Loucy (cell line): ENCODE results near the gene MKRN2.
"Not testable (repeated sequence)": the region's sequence is repeated elsewhere in the genome, so short reads cannot be mapped to it uniquely, and the experiment has no call there.

Source experiments
- H2AFZ ChIP-seq: fragments of 200-600 bp; sonication (generic); 2 replicates; pipeline ENCODE4 v1.6.0; 2016; ENCODE audit warnings: antibody characterized with exemption, mild to moderate bottlenecking, low read length, moderate library complexity
- H3F3A ChIP-seq: fragments of 200-600 bp; 2 replicates; pipeline ENCODE4 v1.6.0; 2016; ENCODE audit warnings: antibody characterized with exemption, low read depth, mild to moderate bottlenecking
- H3K27me3 ChIP-seq: fragments of 200-600 bp; sonication (generic); 2 replicates; pipeline ENCODE4 v1.6.1; 2014; ENCODE audit warnings: low read length, mild to moderate bottlenecking; ENCODE audit not compliant: insufficient read depth, poor library complexity, severe bottlenecking
- H3K36me3 ChIP-seq: fragments of 200-600 bp; sonication (generic); 2 replicates; pipeline ENCODE4 v1.6.1; 2016; ENCODE audit warnings: low read length; ENCODE audit not compliant: insufficient read depth
- H3K4me1 ChIP-seq: fragments of 200-600 bp; sonication (generic); 2 replicates; pipeline ENCODE4 v1.5.1; 2014; ENCODE audit warnings: low read length, mild to moderate bottlenecking; ENCODE audit not compliant: insufficient read depth, poor library complexity, severe bottlenecking
- H3K4me2 ChIP-seq: fragments of 200-600 bp; sonication (generic); 2 replicates; pipeline ENCODE4 v1.6.0; 2014; ENCODE audit warnings: antibody characterized with exemption, low read length, low read depth, mild to moderate bottlenecking; ENCODE audit not compliant: poor library complexity, severe bottlenecking
- H3K4me3 ChIP-seq: fragments of 200-600 bp; sonication (generic); 2 replicates; pipeline ENCODE4 v1.5.1; 2014; ENCODE audit warnings: low read length, mild to moderate bottlenecking, mixed read lengths; ENCODE audit not compliant: poor library complexity, severe bottlenecking
- H3K79me2 ChIP-seq: fragments of 200-600 bp; sonication (generic); 2 replicates; pipeline ENCODE4 v1.6.1; 2014; ENCODE audit warnings: low read length; ENCODE audit not compliant: insufficient read depth
- H3K9ac ChIP-seq: fragments of 200-600 bp; sonication (generic); 2 replicates; pipeline ENCODE4 v1.6.0; 2014; ENCODE audit warnings: mild to moderate bottlenecking, low read depth, low read length, moderate library complexity; ENCODE audit not compliant: poor library complexity, severe bottlenecking
- H3K9me2 ChIP-seq: fragments of 200-600 bp; sonication (generic); replicated peaks from 2 replicates; pipeline ENCODE4 v1.6.1; 2016; ENCODE audit warnings: low read depth, low read length, mixed read lengths
- H3K9me3 ChIP-seq: fragments of 200-600 bp; sonication (generic); 2 replicates; pipeline ENCODE4 v1.6.1; 2014; ENCODE audit warnings: mild to moderate bottlenecking, antibody characterized with exemption, low read length, low read depth; ENCODE audit not compliant: insufficient read depth
- H4K20me1 ChIP-seq: fragments of 200-600 bp; sonication (generic); 2 replicates; pipeline ENCODE4 v1.6.0; 2014; ENCODE audit warnings: antibody characterized with exemption, low read length, mild to moderate bottlenecking; ENCODE audit not compliant: insufficient read depth, poor library complexity, severe bottlenecking
- EZH2phosphoT487 ChIP-seq: fragments of 200-600 bp; IDR thresholded peaks from 2 replicates; pipeline ENCODE4 v1.6.1; 2018; ENCODE audit warnings: antibody characterized with exemption, mild to moderate bottlenecking, moderate library complexity, borderline replicate concordance
- TF ChIP-seq, protein P1 (sequence below): fragments of 200-600 bp; sonication (generic); conservative IDR thresholded peaks from 2 replicates; pipeline ENCODE4 v1.5.1; 2014; ENCODE audit warnings: mild to moderate bottlenecking, antibody characterized with exemption, low read length

MKRN2 gene

GRCh38 chr3:12629560-12629959, 72.7 kb downstream of the MKRN2 start:
- peaks cover 90% of the 10 kb centered on the region for H4K20me1 ChIP-seq
- no peak overlapping the region for H3K4me3 ChIP-seq
- no peaks in the 10 kb centered on the region for H3K27me3 ChIP-seq
- no peaks in the 10 kb centered on the region for H3K9me3 ChIP-seq
- peaks cover 13% of the 10 kb centered on the region for H3K4me1 ChIP-seq
- TF ChIP-seq, protein P1, sequence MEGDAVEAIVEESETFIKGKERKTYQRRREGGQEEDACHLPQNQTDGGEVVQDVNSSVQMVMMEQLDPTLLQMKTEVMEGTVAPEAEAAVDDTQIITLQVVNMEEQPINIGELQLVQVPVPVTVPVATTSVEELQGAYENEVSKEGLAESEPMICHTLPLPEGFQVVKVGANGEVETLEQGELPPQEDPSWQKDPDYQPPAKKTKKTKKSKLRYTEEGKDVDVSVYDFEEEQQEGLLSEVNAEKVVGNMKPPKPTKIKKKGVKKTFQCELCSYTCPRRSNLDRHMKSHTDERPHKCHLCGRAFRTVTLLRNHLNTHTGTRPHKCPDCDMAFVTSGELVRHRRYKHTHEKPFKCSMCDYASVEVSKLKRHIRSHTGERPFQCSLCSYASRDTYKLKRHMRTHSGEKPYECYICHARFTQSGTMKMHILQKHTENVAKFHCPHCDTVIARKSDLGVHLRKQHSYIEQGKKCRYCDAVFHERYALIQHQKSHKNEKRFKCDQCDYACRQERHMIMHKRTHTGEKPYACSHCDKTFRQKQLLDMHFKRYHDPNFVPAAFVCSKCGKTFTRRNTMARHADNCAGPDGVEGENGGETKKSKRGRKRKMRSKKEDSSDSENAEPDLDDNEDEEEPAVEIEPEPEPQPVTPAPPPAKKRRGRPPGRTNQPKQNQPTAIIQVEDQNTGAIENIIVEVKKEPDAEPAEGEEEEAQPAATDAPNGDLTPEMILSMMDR: no peak
- TF ChIP-seq EZH2phosphoT487: no peak
- H3K9me2 ChIP-seq: no peaks in the 10 kb centered on the region
- H3K36me3 ChIP-seq: 0 out of 2 replicates have a peak, but pooled peaks cover 2% of the 10 kb centered on the region
- peaks cover 99% of the 10 kb centered on the region for H3K79me2 ChIP-seq
- H3K4me2 ChIP-seq: no peak overlapping the region
- no peak overlapping the region for H2AFZ ChIP-seq
- no peak overlapping the region for H3K9ac ChIP-seq
- H3F3A ChIP-seq: peaks cover 3% of the 10 kb centered on the region; the same call in 1 of the 2 replicates

DNA sequence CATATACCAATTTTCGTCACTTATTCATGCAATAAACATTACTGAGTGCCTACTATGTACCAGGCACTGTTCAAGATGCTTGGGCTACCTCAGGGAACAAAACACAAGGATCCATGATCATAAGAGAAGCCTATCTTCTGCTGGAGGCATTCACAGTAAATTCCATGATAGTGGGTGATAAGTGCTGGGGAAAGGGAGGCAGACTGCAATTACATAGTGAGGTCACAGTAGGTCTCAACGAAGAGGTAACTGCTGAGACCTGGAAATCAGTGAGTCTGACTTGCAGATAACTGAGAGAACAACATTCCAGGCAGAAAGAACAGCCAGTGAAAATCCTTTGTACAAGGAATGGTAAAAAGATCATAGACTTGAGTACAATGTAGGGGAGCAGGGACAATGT, 73.4 kb downstream of the MKRN2 start:
- Histone ChIP-seq H2AFZ (no peak overlapping the region), H3K79me2 (peaks cover 100% of the 10 kb centered on the region), H3F3A (peaks cover 3% of the 10 kb centered on the region; the same call in 1 of the 2 replicates), H3K27me3 (no peaks in the 10 kb centered on the region), H4K20me1 (peaks cover 88% of the 10 kb centered on the region), H3K9me2 (no peaks in the 10 kb centered on the region), H3K9ac (no peak overlapping the region), H3K4me2 (no peak overlapping the region), H3K4me1 (peaks cover 10% of the 10 kb centered on the region), H3K4me3 (no peak overlapping the region), H3K9me3 (no peaks in the 10 kb centered on the region), H3K36me3 (0 out of 2 replicates have a peak, but pooled peaks cover 7% of the 10 kb centered on the region)
- TF ChIP-seq, protein P1: no peak
- TF ChIP-seq EZH2phosphoT487: no peak

GRCh38 chr3:12630843-12631242, 74.0 kb downstream of the MKRN2 start:
- H3K36me3 ChIP-seq, H2AFZ ChIP-seq, H3K9me2 ChIP-seq, H3K4me1 ChIP-seq, H3K4me3 ChIP-seq, H3K9ac ChIP-seq, H3F3A ChIP-seq, H3K27me3 ChIP-seq, H3K4me2 ChIP-seq, H3K9me3 ChIP-seq: not testable (repeated sequence)
- H3K79me2 ChIP-seq: peaks cover 99% of the 10 kb centered on the region
- H4K20me1 ChIP-seq: peaks cover 82% of the 10 kb centered on the region

- Histone ChIP-seq H3F3A (peaks cover 3% of the 10 kb centered on the region; the same call in 1 of the 2 replicates), H3K9me2 (no peaks in the 10 kb centered on the region), H3K9me3 (no peaks in the 10 kb centered on the region), H4K20me1 (peaks cover 79% of the 10 kb centered on the region), H3K9ac (no peak overlapping the region), H2AFZ (no peak overlapping the region), H3K4me3 (no peak overlapping the region), H3K4me1 (no peaks in the 10 kb centered on the region), H3K27me3 (no peaks in the 10 kb centered on the region), H3K79me2 (peaks cover 99% of the 10 kb centered on the region), H3K36me3 (peaks cover 16% of the 10 kb centered on the region; the same call in 1 of the 2 replicates), H3K4me2 (no peak overlapping the region)
- TF ChIP-seq EZH2phosphoT487: no peak
- TF ChIP-seq, protein P1: no peak
Observed at GRCh38 chr3:12632523-12632922, 75.6 kb downstream of the MKRN2 start.
